HCT116 (cell line): ENCODE results near the gene LMNTD1. TPM values are rescaled to one million over a fixed set of nuclear protein-coding genes. Genes with fewer than 3 reads are reported as not detected.
A peak's percentile ranks its signal among the peaks of the same experiment; 100 is the strongest.

ENCODE experiments used
- ATAC-seq: fragments of 200-7000 bp; cut with Tn5 transposase; 2 replicates; pipeline ENCODE4 v1.9.1; 2020; ENCODE audit warnings: mild to moderate bottlenecking, moderate library complexity
- BruUV-seq: library from RNA; stranded (reverse); fragments of 400-500 nt; replicated peaks from 2 replicates; lab custom pipeline; 2021; lab: Mats Ljungman, UMichigan
- CTCF ChIA-PET: fragments of 300-600 bp; sonication (Branson Sonifier 250); formaldehyde crosslinking; loops from one replicate; lab custom pipeline; 2021; ENCODE audit warnings: antibody characterized with exemption; lab: Charles Lee
- POLR2A ChIA-PET: fragments of 300-600, 350-600 bp; sonication (Branson Sonifier 250); formaldehyde crosslinking; loops from one replicate; lab custom pipeline; 2021; ENCODE audit warnings: antibody characterized with exemption; lab: Charles Lee
- RAD21 ChIA-PET, 2 experiments: fragments of 300-600 bp; sonication (Branson Sonifier 250); formaldehyde crosslinking; loops; one replicate each; lab custom pipeline; 2023; ENCODE audit warnings: low total read pairs in 2 of 2; ENCODE audit not compliant: uncharacterized antibody in 2 of 2, unreplicated experiment in 2 of 2, low non-redundant PET in 1 of 2; lab: Charles Lee
- DNase-seq: peaks from one replicate; pipeline ENCODE4 v3.0.0-alpha.2; 2010; ENCODE audit warnings: low read depth, low spot score
- H2AFZ ChIP-seq: fragments of 200-600 bp; shearing (Covaris generic), sonication (generic); 2 replicates; pipeline ENCODE4 v1.6.1; 2017; ENCODE audit warnings: low read depth, mixed run types, mixed read lengths, antibody characterized with exemption, low read length; ENCODE audit not compliant: poor library complexity, severe bottlenecking
- H3K27ac ChIP-seq: 2 replicates; pipeline ENCODE4 v1.5.1; 2012; ENCODE audit warnings: low read depth, low read length
- H3K27me3 ChIP-seq: fragments of 200-600 bp; sonication (generic); 2 replicates; pipeline ENCODE4 v1.6.1; 2016; ENCODE audit warnings: mixed run types, low read length, mixed read lengths; ENCODE audit not compliant: insufficient read depth
- H3K36me3 ChIP-seq, 2 experiments: fragments of 200-500 bp in 1 of 2; fragments of 200-600 bp in 1 of 2; sonication (Bioruptor generic) in 1 of 2; sonication (generic) in 1 of 2; 2 replicates each; pipeline versions ENCODE4 v1.5.1 to v1.6.1; 2014 to 2016; ENCODE audit warnings: low read length in 2 of 2, inconsistent platforms in 1 of 2, mixed read lengths in 1 of 2, mixed run types in 1 of 2; ENCODE audit not compliant: insufficient read depth in 2 of 2, control insufficient read depth in 1 of 2
- H3K4me1 ChIP-seq, 2 experiments: fragments of 200-600 bp in 1 of 2; sonication (generic) in 1 of 2; 2 replicates each; pipeline versions ENCODE4 v1.5.1 to v1.6.1; 2012 to 2017; ENCODE audit warnings: low read length in 2 of 2, inconsistent platforms in 1 of 2, mild to moderate bottlenecking in 1 of 2, mixed read lengths in 1 of 2, mixed run types in 1 of 2, moderate library complexity in 1 of 2; ENCODE audit not compliant: insufficient read depth in 2 of 2, control insufficient read depth in 1 of 2
- H3K4me2 ChIP-seq: fragments of 200-600 bp; sonication (generic); 2 replicates; pipeline ENCODE4 v1.6.1; 2017; ENCODE audit warnings: mixed run types, low read length, mixed read lengths
- H3K4me3 ChIP-seq, 2 experiments: fragments of 200-600 bp in 1 of 2; sonication (generic) in 1 of 2; replicated peaks in 1 of 2; 2 replicates each; pipeline ENCODE4 v1.5.1; 2011 to 2016; ENCODE audit warnings: low read length in 2 of 2, control low read depth in 1 of 2, low read depth in 1 of 2, mild to moderate bottlenecking in 1 of 2, mixed read lengths in 1 of 2, mixed run types in 1 of 2
- H3K79me2 ChIP-seq: fragments of 200-600 bp; sonication (generic); 2 replicates; pipeline ENCODE4 v1.6.1; 2017; ENCODE audit warnings: mild to moderate bottlenecking, mixed run types, low read length, moderate library complexity, mixed read lengths; ENCODE audit not compliant: insufficient read depth
- H3K9ac ChIP-seq: fragments of 200-600 bp; sonication (generic); 2 replicates; pipeline ENCODE4 v1.6.1; 2016; ENCODE audit warnings: low read length, mixed read lengths
- H3K9me2 ChIP-seq: fragments of 200-600 bp; sonication (generic), shearing (Covaris generic); 2 replicates; pipeline ENCODE4 v1.6.1; 2017; ENCODE audit warnings: mixed run types, mild to moderate bottlenecking, moderate library complexity; ENCODE audit not compliant: insufficient read depth
- H3K9me3 ChIP-seq, 2 experiments: fragments of 200-500 bp in 1 of 2; fragments of 200-600 bp in 1 of 2; sonication (Bioruptor generic) in 1 of 2; sonication (generic) in 1 of 2; 2 replicates each; pipeline ENCODE4 v1.6.1; 2014 to 2017; ENCODE audit warnings: low read length in 2 of 2, mixed read lengths in 2 of 2, inconsistent platforms in 1 of 2, low read depth in 1 of 2, mild to moderate bottlenecking in 1 of 2, mixed run types in 1 of 2, moderate library complexity in 1 of 2; ENCODE audit not compliant: control insufficient read depth in 1 of 2, insufficient read depth in 1 of 2
- H4K20me1 ChIP-seq: fragments of 200-600 bp; sonication (generic), shearing (Covaris generic); 2 replicates; pipeline ENCODE4 v1.6.1; 2017; ENCODE audit warnings: mixed run types, mild to moderate bottlenecking, moderate library complexity; ENCODE audit not compliant: insufficient read depth
- CBX3 ChIP-seq: IDR thresholded peaks from 2 replicates; pipeline ENCODE4 v1.6.1; 2012; ENCODE audit warnings: low read depth
- CEBPB ChIP-seq: IDR thresholded peaks from 2 replicates; pipeline ENCODE4 v1.6.1; 2012; ENCODE audit warnings: low read depth
- CTCF ChIP-seq, 3 experiments: fragments of 200-600 bp in 1 of 3; sonication (generic) in 1 of 3; IDR thresholded peaks in 2 of 3; conservative IDR thresholded peaks in 1 of 3; 2 replicates each; pipeline ENCODE4 v1.5.1; 2012 to 2017; ENCODE audit warnings: low read depth in 2 of 3, low read length in 2 of 3, antibody characterized with exemption in 1 of 3, borderline replicate concordance in 1 of 3, control low read depth in 1 of 3, mild to moderate bottlenecking in 1 of 3, mixed read lengths in 1 of 3, mixed run types in 1 of 3, moderate library complexity in 1 of 3; ENCODE audit not compliant: insufficient read depth in 1 of 3
- EGR1 ChIP-seq: IDR thresholded peaks from 2 replicates; pipeline ENCODE4 v1.6.1; 2012; ENCODE audit warnings: low read depth
- ELF1 ChIP-seq: IDR thresholded peaks from 2 replicates; pipeline ENCODE4 v1.6.1; 2012; ENCODE audit warnings: low read depth, borderline replicate concordance
- EZH2 ChIP-seq: fragments of 200-600 bp; sonication (generic); IDR thresholded peaks from 2 replicates; pipeline ENCODE4 v1.6.1; 2017; ENCODE audit warnings: antibody characterized with exemption, mixed run types
- EZH2phosphoT487 ChIP-seq: fragments of 200-600 bp; IDR thresholded peaks from 2 replicates; pipeline ENCODE4 v1.6.1; 2018; ENCODE audit warnings: antibody characterized with exemption, borderline replicate concordance
- FOSL1 ChIP-seq: IDR thresholded peaks from 2 replicates; pipeline ENCODE4 v1.6.1; 2012; ENCODE audit warnings: low read depth
- POLR2A ChIP-seq: IDR thresholded peaks from 2 replicates; pipeline ENCODE4 v1.7.0; 2011; ENCODE audit warnings: borderline replicate concordance; ENCODE audit not compliant: insufficient read depth, insufficient read length; ENCODE audit errors: extremely low read depth
- POLR2AphosphoS5 ChIP-seq: IDR thresholded peaks from 2 replicates; pipeline ENCODE4 v1.6.1; 2011; ENCODE audit warnings: mild to moderate bottlenecking, low read depth, low read length, moderate library complexity
- SIN3A ChIP-seq: IDR thresholded peaks from 2 replicates; pipeline ENCODE4 v1.6.1; 2012; ENCODE audit warnings: low read depth
- SP1 ChIP-seq: IDR thresholded peaks from 2 replicates; pipeline ENCODE4 v1.6.1; 2012; ENCODE audit warnings: low read depth
- SRF ChIP-seq: IDR thresholded peaks from 2 replicates; pipeline ENCODE4 v1.6.1; 2012; ENCODE audit warnings: low read depth
- YY1 ChIP-seq: IDR thresholded peaks from 2 replicates; pipeline ENCODE4 v1.6.1; 2011; ENCODE audit warnings: low read length, low read depth, moderate library complexity, mild to moderate bottlenecking; ENCODE audit not compliant: insufficient replicate concordance; ENCODE audit errors: extremely low read depth
- ZFX ChIP-seq: fragments of 450-650 bp; IDR thresholded peaks from 2 replicates; pipeline ENCODE4 v1.6.1; 2017
- ZNF274 ChIP-seq: fragments of 200-500 bp; sonication (Bioruptor generic); IDR thresholded peaks from 2 replicates; pipeline ENCODE4 v1.6.1; 2014; ENCODE audit warnings: mild to moderate bottlenecking, low read depth, low read length, inconsistent platforms
- intact Hi-C: fragments of 100-400 bp; cut with micrococcal nuclease; formaldehyde crosslinking; loops from 2 replicates; pipeline ENCODE4 v1.10.0; 2022
- total RNA-seq: library from RNA; stranded (reverse); gene quantifications from one replicate; pipeline ENCODE4 v1.2.1, GENCODE V29; 2021; ENCODE audit not compliant: unreplicated experiment
- TF ChIP-seq, protein P1 (sequence below): IDR thresholded peaks from 2 replicates; pipeline ENCODE4 v1.6.1; 2012
- TF ChIP-seq, protein P2 (sequence below): IDR thresholded peaks from 2 replicates; pipeline ENCODE4 v1.6.1; 2011; ENCODE audit warnings: mild to moderate bottlenecking, low read length, moderate library complexity; ENCODE audit not compliant: insufficient replicate concordance; ENCODE audit errors: extremely low read depth
- TF ChIP-seq, protein P3 (sequence below): IDR thresholded peaks from 2 replicates; pipeline ENCODE4 v1.6.1; 2012
- TF ChIP-seq, protein P4 (sequence below): IDR thresholded peaks from 2 replicates; pipeline ENCODE4 v1.6.1; 2012; ENCODE audit warnings: low read depth

LMNTD1 gene
- total RNA-seq, 1 experiment from 2014 or later: not detected

GRCh38 chr12:25458047-25458552 is 95.0 kb downstream of the LMNTD1 start:
- ChIA-PET RAD21 (no interaction called here), POLR2A (interaction anchor here (1.3 kb wide), 1 partner anchor 24 kb away, joined by 3 read pairs; no protein-coding TSS in a partner anchor), CTCF (no interaction called here)
- H2AFZ ChIP-seq: peak overlapping the region; percentile 1
- ATAC-seq (peak; percentile 97), DNase-seq (peak; percentile 95)
- H3K4me2 ChIP-seq: peak overlapping the region; percentile 62
- H3K9me2 ChIP-seq: no peaks in the 10 kb centered on the region
- no TSS peak for BruUV-seq
- no peaks in the 10 kb centered on the region for H3K36me3 ChIP-seq
- H3K9ac ChIP-seq: no peak overlapping the region
- peak overlapping the region; percentile 79 for H3K27ac ChIP-seq
- H3K4me3 ChIP-seq: peak overlapping the region in 1 of 2 experiments; percentile 29; a peak in 2 of 4 replicates
- no peaks in the 10 kb centered on the region for H3K27me3 ChIP-seq
- intact Hi-C loops: no loop called here
- H3K9me3 ChIP-seq: no peaks in the 10 kb centered on the region
- H4K20me1 ChIP-seq: no peaks in the 10 kb centered on the region
- no peaks in the 10 kb centered on the region for H3K79me2 ChIP-seq
- peaks cover 20 to 29% of the 10 kb centered on the region in 2 experiments for H3K4me1 ChIP-seq
- TF ChIP-seq EZH2phosphoT487 (no peak), SP1 (peak; percentile 86), ZFX (no peak), FOSL1 (peak; percentile 96), EZH2 (no peak), ELF1 (0 out of 2 replicates have a peak, but pooled peaks have one; percentile 9), YY1 (no peak), POLR2A (no peak), CBX3 (peak; percentile 82), SIN3A (peak; percentile 50), POLR2AphosphoS5 (peak; percentile 42; the same call in 1 of the 2 replicates), EGR1 (peak; percentile 61; the same call in 1 of the 2 replicates), CEBPB (peak; percentile 67), SRF (peak; percentile 72; the same call in 1 of the 2 replicates), CTCF (IDR thresholded peaks at IDR 0.05 in 2 of 3, conservative IDR thresholded peaks at IDR 0.05 in 1 of 3; ENCODE audit: borderline replicate concordance in 1 of 3, insufficient read depth in 1 of 3, low read depth in 2 of 3, low read length in 2 of 3) (no peak), ZNF274 (no peak)
- TF ChIP-seq, protein P1, sequence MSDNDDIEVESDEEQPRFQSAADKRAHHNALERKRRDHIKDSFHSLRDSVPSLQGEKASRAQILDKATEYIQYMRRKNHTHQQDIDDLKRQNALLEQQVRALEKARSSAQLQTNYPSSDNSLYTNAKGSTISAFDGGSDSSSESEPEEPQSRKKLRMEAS: peak; percentile 58; the same call in 1 of the 2 replicates
- TF ChIP-seq, protein P2, sequence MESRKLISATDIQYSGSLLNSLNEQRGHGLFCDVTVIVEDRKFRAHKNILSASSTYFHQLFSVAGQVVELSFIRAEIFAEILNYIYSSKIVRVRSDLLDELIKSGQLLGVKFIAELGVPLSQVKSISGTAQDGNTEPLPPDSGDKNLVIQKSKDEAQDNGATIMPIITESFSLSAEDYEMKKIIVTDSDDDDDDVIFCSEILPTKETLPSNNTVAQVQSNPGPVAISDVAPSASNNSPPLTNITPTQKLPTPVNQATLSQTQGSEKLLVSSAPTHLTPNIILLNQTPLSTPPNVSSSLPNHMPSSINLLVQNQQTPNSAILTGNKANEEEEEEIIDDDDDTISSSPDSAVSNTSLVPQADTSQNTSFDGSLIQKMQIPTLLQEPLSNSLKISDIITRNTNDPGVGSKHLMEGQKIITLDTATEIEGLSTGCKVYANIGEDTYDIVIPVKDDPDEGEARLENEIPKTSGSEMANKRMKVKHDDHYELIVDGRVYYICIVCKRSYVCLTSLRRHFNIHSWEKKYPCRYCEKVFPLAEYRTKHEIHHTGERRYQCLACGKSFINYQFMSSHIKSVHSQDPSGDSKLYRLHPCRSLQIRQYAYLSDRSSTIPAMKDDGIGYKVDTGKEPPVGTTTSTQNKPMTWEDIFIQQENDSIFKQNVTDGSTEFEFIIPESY: peak; percentile 32
- TF ChIP-seq, protein P3, sequence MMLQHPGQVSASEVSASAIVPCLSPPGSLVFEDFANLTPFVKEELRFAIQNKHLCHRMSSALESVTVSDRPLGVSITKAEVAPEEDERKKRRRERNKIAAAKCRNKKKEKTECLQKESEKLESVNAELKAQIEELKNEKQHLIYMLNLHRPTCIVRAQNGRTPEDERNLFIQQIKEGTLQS: peak; percentile 28; the same call in 1 of the 2 replicates
- TF ChIP-seq, protein P4, sequence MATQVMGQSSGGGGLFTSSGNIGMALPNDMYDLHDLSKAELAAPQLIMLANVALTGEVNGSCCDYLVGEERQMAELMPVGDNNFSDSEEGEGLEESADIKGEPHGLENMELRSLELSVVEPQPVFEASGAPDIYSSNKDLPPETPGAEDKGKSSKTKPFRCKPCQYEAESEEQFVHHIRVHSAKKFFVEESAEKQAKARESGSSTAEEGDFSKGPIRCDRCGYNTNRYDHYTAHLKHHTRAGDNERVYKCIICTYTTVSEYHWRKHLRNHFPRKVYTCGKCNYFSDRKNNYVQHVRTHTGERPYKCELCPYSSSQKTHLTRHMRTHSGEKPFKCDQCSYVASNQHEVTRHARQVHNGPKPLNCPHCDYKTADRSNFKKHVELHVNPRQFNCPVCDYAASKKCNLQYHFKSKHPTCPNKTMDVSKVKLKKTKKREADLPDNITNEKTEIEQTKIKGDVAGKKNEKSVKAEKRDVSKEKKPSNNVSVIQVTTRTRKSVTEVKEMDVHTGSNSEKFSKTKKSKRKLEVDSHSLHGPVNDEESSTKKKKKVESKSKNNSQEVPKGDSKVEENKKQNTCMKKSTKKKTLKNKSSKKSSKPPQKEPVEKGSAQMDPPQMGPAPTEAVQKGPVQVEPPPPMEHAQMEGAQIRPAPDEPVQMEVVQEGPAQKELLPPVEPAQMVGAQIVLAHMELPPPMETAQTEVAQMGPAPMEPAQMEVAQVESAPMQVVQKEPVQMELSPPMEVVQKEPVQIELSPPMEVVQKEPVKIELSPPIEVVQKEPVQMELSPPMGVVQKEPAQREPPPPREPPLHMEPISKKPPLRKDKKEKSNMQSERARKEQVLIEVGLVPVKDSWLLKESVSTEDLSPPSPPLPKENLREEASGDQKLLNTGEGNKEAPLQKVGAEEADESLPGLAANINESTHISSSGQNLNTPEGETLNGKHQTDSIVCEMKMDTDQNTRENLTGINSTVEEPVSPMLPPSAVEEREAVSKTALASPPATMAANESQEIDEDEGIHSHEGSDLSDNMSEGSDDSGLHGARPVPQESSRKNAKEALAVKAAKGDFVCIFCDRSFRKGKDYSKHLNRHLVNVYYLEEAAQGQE: no peak
